SK-N-SH (cell line): Measurements from ENCODE around the gene NR2C2AP.

Experiments used
- RAD21 ChIP-seq: IDR thresholded peaks from 2 replicates; pipeline ENCODE4 v1.6.1; 2012; ENCODE audit warnings: mild to moderate bottlenecking, low read length
- RFX5 ChIP-seq: IDR thresholded peaks from 2 replicates; pipeline ENCODE4 v1.6.1; 2012; ENCODE audit warnings: mild to moderate bottlenecking, improper control_type of control experiment, low read length
- SMC3 ChIP-seq: IDR thresholded peaks from 2 replicates; pipeline ENCODE4 v1.6.1; 2012; ENCODE audit warnings: low read depth, low read length, improper control_type of control experiment
- YY1 ChIP-seq: IDR thresholded peaks from 2 replicates; pipeline ENCODE4 v1.4.0; 2012; ENCODE audit warnings: low read depth, mild to moderate bottlenecking
- TF ChIP-seq, protein P1 (sequence below): fragments of 200-600 bp; sonication (generic); IDR thresholded peaks from 2 replicates; pipeline ENCODE4 v1.6.1; 2017; ENCODE audit warnings: antibody characterized with exemption, mild to moderate bottlenecking, moderate library complexity
- TF ChIP-seq, protein P2 (sequence below): fragments of 150-350 bp; IDR thresholded peaks from 2 replicates; pipeline ENCODE4 v1.6.1; 2017; ENCODE audit warnings: antibody characterized with exemption, low read length, low read depth, borderline replicate concordance

DNA sequence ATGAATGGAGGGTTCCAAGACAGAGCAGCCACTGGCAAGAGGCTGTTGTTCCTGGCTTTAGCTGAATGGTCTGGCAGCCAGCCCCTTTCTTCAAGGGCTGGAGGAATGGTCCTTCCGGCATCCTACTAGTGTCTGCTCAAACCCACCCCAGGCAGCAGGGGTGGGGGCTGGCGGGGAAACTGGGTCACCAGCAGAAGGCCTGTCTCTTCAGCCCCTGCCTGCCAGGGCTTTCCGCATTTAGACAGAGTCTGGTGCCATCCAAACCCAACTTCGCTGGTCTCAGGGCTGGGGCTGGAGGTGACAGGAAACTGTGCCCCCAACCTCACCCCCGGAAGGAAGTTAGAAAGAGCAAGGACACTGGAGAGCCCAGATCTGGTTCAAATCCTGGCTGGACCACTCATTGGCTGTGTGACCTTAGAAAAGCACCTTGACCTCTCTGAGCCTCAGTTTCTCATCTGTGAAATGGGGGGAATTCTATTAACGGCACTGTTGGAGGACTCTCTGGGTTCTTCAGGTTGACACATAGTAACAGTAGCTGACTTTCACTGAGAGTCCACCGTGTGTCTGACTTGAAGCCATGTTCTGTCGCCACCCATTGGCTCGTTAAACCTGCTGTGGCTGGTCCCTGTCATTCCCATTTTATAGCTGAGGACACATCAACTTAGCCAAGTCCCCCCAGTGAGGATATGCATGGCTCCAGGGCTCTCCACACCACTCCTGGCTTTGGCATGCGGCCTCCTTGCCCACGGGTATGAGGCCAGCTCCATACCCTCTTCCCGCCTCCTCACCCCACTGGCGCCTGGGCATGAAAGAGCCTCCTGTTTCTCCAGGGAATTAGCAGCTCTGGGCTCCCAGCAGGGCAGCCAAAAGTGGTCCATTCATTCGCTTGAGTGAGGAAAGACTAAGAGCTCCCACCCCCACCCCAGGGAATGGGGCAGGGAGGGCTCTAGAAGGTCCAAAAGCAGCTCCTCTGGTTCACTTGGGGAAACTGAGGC, 2.5 kb upstream of the NR2C2AP start:
- TF ChIP-seq YY1 (no peak), RFX5 (no peak), SMC3 (no peak), RAD21 (no peak)
- TF ChIP-seq, protein P1, sequence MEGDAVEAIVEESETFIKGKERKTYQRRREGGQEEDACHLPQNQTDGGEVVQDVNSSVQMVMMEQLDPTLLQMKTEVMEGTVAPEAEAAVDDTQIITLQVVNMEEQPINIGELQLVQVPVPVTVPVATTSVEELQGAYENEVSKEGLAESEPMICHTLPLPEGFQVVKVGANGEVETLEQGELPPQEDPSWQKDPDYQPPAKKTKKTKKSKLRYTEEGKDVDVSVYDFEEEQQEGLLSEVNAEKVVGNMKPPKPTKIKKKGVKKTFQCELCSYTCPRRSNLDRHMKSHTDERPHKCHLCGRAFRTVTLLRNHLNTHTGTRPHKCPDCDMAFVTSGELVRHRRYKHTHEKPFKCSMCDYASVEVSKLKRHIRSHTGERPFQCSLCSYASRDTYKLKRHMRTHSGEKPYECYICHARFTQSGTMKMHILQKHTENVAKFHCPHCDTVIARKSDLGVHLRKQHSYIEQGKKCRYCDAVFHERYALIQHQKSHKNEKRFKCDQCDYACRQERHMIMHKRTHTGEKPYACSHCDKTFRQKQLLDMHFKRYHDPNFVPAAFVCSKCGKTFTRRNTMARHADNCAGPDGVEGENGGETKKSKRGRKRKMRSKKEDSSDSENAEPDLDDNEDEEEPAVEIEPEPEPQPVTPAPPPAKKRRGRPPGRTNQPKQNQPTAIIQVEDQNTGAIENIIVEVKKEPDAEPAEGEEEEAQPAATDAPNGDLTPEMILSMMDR, result no peak
- TF ChIP-seq, protein P2, sequence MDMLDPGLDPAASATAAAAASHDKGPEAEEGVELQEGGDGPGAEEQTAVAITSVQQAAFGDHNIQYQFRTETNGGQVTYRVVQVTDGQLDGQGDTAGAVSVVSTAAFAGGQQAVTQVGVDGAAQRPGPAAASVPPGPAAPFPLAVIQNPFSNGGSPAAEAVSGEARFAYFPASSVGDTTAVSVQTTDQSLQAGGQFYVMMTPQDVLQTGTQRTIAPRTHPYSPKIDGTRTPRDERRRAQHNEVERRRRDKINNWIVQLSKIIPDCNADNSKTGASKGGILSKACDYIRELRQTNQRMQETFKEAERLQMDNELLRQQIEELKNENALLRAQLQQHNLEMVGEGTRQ, result no peak
